HG02973 (cell line): ENCODE data around the gene SPRYD7.
"Not testable (repeated sequence)": the region's sequence is repeated elsewhere in the genome, so short reads cannot be mapped to it uniquely, and the experiment has no call there.

Source experiments
- ATAC-seq: cut with Tn5 transposase; IDR thresholded peaks from one replicate; pipeline ENCODE4 v1.9.1; 2021; ENCODE audit warnings: moderate library complexity; ENCODE audit not compliant: unreplicated experiment

SPRYD7 gene, protein sequence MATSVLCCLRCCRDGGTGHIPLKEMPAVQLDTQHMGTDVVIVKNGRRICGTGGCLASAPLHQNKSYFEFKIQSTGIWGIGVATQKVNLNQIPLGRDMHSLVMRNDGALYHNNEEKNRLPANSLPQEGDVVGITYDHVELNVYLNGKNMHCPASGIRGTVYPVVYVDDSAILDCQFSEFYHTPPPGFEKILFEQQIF

GRCh38 chr13:49936075-49936967, at the start of gene SPRYD7:
TSS of gene SPRYD7 (minus strand) at chr13:49936340. CDS start at chr13:49936235, 105 bp downstream.
- ATAC-seq, result peak; percentile 99

DNA sequence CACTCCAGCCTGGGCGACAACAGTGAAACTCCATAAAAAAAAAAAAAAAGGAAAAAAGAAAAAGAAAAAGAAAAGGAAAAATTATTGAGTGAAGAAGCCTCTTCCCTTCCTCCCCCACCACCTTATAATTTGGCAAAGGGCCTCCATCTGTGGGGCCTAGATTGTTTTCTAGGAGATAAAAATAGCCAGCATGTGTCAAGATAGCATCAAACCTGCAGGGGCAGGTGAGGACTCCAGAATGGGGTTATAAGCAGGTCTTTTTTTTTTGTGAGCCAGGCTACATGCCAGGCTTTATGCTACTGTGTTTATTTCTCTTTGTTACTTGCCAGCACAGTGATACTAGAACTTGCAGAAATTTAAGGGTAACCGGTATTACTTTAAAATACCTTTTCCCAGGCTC, 49.0 kb upstream of the SPRYD7 start:
- no peak for ATAC-seq

- ATAC-seq, result no peak
These were observed 44.1 kb upstream of the SPRYD7 start for GRCh38 chr13:49980266-49980665.

DNA sequence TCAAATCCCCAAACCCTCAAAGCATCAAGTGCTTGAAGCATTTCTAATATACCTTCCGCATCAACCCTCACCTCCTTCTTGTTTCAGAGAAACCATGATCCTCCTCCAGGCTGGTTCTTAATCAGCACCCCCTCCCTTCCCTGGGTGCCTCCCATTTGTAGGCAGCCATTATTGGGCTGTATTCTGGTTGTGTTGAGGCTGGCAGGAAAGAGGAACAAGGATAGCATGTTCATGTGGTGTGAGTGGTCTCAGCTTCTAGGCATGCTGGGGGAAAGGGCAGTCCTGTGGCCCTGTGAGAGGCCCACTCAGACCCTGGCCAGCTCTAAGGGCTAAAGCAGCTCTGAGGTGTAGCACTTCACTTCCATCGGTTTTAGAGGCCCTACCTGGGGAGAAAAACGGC, 41.9 kb upstream of the SPRYD7 start:
- no peak for ATAC-seq

- no peak for ATAC-seq
These were observed 40.4 kb upstream of the SPRYD7 start for GRCh38 chr13:49976314-49977258.

DNA sequence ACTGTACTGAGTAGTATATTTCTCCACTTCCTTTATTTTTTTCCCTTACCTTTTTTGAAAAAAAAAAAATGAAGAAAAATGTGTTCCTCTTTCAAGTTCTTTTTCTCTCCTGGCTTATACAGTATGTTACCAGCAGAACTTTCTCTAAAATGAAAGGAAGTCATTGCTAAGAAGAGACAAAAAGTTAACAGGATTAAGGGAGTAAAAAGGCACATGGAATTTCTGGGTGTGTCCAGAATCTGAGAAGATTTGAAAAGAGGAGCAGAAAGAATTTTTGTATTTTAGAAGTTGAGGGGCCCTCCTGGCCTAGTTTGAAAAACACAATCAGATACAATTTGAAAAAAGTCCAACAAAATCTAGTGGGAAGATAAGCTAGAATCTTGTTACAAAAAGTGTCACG, 39.7 kb upstream of the SPRYD7 start:
- ATAC-seq, result no peak

- ATAC-seq, result no peak
These were observed 36.6 kb upstream of the SPRYD7 start for GRCh38 chr13:49972709-49973108.

DNA sequence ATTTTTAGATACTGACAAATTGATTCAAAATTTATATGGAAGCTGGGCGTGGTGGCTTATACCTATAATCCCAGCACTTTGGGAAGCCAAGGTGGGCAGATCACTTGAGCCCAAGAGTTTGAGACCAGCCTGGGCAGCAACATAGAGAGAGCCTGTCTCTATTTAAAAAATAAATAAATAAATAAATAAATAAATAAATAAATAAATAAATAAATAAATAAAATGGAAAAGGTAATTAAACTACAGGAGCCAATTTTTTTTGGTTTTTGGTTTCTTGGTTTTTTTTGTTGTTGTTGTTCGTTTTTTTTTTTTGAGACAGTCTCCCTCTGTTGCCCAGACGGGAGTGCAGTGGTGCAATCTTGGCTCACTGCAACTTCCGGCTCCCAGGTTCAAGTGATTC, 31.3 kb upstream of the SPRYD7 start:
- ATAC-seq, result no peak

- no peak for ATAC-seq
These were observed 22.2 kb upstream of the SPRYD7 start for GRCh38 chr13:49958321-49958720.

DNA sequence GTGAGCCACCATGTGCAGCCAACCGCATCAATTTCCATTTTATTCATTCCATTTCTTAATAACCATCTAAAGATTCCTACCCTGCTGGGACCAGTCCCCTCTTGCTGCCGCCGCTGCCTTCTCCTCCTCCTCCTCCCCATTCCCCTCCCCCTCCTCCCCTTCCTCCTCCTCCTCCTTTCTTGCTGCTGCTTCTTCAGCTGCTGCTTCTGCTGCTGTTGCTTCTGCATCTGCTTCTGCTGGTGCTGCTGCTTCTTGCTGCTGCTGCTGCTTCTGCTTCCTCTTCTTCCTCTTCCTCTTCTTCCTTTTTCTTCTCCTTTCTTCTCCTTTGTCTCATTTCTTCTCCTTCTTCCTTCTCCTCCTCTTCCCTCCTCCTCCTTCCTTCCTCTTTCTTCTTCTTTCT, 20.0 kb upstream of the SPRYD7 start:
- no peak for ATAC-seq

- no peak for ATAC-seq
These were observed 18.7 kb upstream of the SPRYD7 start for GRCh38 chr13:49954674-49955455.

DNA sequence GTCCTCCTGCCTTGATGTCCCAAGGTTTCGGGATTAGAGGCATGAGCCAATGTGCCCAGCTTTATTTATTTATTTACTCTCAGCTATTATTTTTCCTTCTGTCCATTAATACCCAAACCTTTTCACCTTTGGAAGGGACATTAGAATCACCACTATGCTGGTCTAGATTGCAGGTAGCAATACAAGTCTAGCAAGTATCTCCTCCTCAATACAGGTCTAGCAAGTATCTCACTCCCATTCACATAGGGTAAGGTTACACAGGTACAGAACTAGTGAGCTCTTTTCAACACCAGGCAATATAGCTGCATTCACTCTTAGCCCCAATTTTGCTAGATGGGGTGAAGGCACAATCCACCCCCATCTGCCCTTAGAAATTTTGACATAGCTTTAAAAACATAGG, 17.4 kb upstream of the SPRYD7 start:
- ATAC-seq, result no peak

- no peak for ATAC-seq
These were observed 15.8 kb upstream of the SPRYD7 start for GRCh38 chr13:49951754-49952535.

DNA sequence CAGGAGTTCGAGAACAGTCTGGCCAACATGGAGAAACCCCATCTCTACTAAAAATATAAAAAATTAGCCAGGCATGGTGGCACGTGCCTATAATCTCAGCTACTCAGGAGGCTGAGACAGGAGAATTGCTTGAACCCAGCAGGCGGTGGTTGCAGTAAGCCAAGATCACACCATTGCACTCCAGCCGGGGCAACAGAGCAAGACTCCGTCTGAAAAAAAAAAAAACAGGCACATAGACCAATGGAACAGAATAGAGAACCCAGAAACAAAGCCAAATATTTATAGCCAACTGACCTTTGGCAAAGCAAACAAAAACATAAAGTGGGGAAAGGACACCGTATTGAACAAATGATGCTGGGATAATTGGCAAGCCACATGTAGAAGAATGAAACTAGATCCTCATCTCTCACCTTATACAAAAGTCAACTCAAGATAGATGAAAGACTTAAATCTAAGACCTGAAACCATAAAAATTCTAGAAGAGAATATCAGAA, 12.7 kb upstream of the SPRYD7 start:
- not testable (repeated sequence) for ATAC-seq

GRCh38 chr13:49939321-49939720, 3.2 kb upstream of the SPRYD7 start:
- ATAC-seq, result no peak

DNA sequence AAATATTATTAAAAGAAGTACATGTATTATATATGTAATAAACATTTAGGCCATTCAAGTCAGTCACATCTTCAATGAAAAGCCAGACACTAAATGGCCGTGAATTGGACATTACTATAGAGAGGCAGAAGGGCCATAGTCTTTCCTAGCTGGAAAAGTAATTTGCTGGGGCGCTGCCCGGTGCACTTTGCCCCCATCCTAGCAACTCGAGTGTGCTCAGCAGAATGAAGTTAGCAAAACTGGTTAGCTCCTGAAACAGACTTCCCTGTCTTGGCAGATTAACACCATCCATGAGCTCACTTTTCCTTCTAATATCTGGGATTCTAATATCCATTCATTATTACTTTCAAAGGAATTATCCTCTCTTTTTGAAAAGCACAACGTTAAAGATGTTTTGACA, 2.8 kb upstream of the SPRYD7 start:
- ATAC-seq, result no peak

GRCh38 chr13:49938314-49938713, 2.2 kb upstream of the SPRYD7 start:
- no peak for ATAC-seq

- peak; percentile 6 for ATAC-seq
These were observed 781 bp upstream of the SPRYD7 start for GRCh38 chr13:49936968-49937273.

GRCh38 chr13:49935171-49936074, 717 bp downstream of the SPRYD7 start:
- peak; percentile 26 for ATAC-seq
